ENCODE measurements around the gene MAML2. TPM values are rescaled to one million over a fixed set of nuclear protein-coding genes. Genes with fewer than 3 reads are reported as not detected.

The MAML2 gene
- total and polyA plus RNA-seq, 10 donors, result 2.7 to 43.4 (median 27.2) TPM

DNA sequence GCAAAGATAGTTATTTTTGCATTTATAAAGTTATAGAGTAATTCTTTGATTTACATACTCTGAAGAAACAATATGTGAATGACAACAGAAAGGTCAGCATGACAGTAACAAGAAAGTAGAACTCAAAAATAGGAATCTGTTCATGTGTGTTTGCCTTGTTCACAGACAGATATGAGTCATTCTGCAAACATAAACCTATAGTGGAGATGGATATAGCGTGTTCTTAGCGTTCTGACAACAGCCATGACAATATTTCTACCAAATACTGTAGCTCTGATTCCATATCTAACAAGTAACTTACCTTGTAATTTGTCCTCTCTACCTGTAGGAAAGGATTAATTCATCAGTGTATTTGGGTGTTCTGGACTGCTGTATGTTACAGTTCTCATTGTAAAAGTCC is 210.6 kb downstream of the MAML2 start:
- 92 to 98% (median 93%) methylated on average over 2 of the region's 2 CpGs for WGBS, 5 donors
- intact Hi-C loops (cut with DNase I; ENCODE audit: low total_unique reads), result no loop called here
- H3K27me3 ChIP-seq (replicated peaks in 1 of 7), result no peaks in the 10 kb centered on the region
- TF ChIP-seq, protein P1, sequence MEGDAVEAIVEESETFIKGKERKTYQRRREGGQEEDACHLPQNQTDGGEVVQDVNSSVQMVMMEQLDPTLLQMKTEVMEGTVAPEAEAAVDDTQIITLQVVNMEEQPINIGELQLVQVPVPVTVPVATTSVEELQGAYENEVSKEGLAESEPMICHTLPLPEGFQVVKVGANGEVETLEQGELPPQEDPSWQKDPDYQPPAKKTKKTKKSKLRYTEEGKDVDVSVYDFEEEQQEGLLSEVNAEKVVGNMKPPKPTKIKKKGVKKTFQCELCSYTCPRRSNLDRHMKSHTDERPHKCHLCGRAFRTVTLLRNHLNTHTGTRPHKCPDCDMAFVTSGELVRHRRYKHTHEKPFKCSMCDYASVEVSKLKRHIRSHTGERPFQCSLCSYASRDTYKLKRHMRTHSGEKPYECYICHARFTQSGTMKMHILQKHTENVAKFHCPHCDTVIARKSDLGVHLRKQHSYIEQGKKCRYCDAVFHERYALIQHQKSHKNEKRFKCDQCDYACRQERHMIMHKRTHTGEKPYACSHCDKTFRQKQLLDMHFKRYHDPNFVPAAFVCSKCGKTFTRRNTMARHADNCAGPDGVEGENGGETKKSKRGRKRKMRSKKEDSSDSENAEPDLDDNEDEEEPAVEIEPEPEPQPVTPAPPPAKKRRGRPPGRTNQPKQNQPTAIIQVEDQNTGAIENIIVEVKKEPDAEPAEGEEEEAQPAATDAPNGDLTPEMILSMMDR (IDR thresholded peaks at IDR 0.05 in 8 of 11, conservative IDR thresholded peaks at IDR 0.05 in 3 of 11), result no peak
- TF ChIP-seq POLR2AphosphoS5 (IDR thresholded peaks at IDR 0.05) (no peak), POLR2A (IDR thresholded peaks at IDR 0.05) (no peak)
- H3K9me3 ChIP-seq, result no peaks in the 10 kb centered on the region
- H3K4me1 ChIP-seq, result peaks cover 10 to 39% (median 28%) of the 10 kb centered on the region in 6 donors
- no peaks in the 10 kb centered on the region for H3K36me3 ChIP-seq
- DNase-seq, result no peak
- H3K27ac ChIP-seq, result no peak overlapping the region
- no peak overlapping the region for H3K4me3 ChIP-seq

DNA sequence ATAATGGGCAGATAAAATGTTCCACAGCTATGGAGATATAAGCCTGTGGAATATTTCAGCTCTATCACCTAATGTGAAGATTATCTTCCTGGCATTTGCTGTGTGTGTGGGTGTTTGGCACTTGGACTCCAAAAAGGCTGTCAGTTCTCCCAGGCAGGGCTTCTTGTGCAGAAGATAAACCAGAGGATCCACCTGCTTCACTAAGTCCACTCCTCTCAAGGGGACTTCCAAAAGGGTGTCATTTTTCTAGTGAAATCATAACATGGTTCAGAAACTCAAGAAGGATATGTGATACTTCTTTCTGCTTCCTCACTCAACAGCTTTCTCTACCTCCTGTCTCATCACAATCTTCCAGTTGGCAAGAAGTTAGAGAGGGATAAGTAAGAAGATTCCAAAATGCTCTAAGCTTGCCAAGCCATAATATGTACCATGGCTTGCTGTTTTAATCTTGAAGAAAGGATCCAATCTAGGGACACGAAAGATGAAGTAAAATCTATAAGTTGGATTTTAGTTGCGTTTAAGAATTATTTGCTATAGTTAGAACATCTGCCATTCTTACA is 212.9 kb downstream of the MAML2 start:
- Histone ChIP-seq H3K36me3 (no peaks in the 10 kb centered on the region), H3K4me1 (peaks cover 0 to 20% (median 13%) of the 10 kb centered on the region in 6 donors), H3K27ac (no peak overlapping the region), H3K4me3 (no peak overlapping the region), H3K9me3 (no peaks in the 10 kb centered on the region), H3K27me3 (replicated peaks in 1 of 7) (no peaks in the 10 kb centered on the region)
- intact Hi-C loops (cut with DNase I; ENCODE audit: low total_unique reads), result no loop called here
- no peak for DNase-seq
- TF ChIP-seq, protein P1 (IDR thresholded peaks at IDR 0.05 in 8 of 11, conservative IDR thresholded peaks at IDR 0.05 in 3 of 11), result no peak
- TF ChIP-seq POLR2AphosphoS5 (IDR thresholded peaks at IDR 0.05), result no peak
- no peak for TF ChIP-seq POLR2A (IDR thresholded peaks at IDR 0.05)
- 92 to 99% (median 98%) methylated on average over 2 of the region's 2 CpGs for WGBS, 5 donors

DNA sequence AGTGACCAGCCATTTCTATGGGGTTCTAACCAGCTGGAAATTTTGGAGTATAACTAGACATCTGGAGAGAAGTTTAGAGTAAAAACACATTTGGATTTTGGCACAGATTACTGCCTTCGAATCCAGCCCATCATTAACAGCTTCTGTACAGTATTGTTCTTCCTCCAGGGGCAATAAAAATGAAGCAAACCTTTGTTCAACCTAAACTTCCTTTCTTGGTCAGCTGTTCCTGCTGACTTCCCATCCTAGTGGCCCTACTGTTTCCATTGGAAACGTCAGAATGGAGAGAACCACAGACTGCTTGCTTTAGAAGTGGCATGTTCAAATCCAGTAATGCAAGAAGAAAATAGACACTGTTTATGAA is 215.4 kb downstream of the MAML2 start:
- Histone ChIP-seq H3K27me3 (replicated peaks in 1 of 7) (no peaks in the 10 kb centered on the region), H3K27ac (no peak overlapping the region), H3K9me3 (no peaks in the 10 kb centered on the region), H3K36me3 (no peaks in the 10 kb centered on the region), H3K4me1 (peaks cover 0 to 27% (median 0%) of the 10 kb centered on the region in 6 donors), H3K4me3 (no peak overlapping the region)
- intact Hi-C loops (cut with DNase I; ENCODE audit: low total_unique reads), result no loop called here
- WGBS, 5 donors, result 25 to 51% (median 44%) methylated on average over 2 of the region's 2 CpGs
- DNase-seq, result no peak
- TF ChIP-seq POLR2A (IDR thresholded peaks at IDR 0.05), result no peak
- TF ChIP-seq POLR2AphosphoS5 (IDR thresholded peaks at IDR 0.05), result no peak
- TF ChIP-seq, protein P1 (IDR thresholded peaks at IDR 0.05 in 8 of 11, conservative IDR thresholded peaks at IDR 0.05 in 3 of 11), result no peak

DNA sequence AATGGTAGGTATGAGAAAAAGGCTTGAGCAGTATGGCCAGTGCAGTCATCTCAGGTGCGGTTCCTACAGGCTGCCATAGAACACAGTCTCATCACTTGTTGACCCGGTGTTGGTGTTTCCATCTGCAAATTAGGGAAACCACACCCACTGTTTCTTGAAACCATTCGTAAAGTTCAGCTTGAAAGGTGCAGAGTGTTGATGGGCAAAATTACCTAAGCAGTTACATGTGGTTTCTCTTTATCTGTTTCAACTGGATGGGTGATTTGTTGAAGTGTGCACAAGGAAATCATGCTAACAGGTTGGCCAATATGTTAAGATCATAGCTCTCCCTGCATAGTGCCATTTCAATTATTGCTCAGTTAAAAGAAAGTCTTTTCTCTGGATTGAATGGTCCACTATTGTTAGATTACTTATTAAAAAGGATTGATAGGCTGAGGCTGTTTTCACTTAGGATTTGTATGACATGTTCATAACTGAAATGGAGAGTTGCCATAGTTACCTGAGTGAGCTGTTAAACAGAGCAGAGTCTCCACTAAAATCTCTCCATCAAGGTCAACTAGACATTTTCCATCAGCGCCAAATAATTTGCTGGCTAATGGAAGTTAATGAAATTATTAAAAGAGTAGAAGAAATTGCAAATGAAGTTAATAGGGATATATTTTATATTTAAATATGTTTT is 215.9 kb downstream of the MAML2 start:
- TF ChIP-seq POLR2A (IDR thresholded peaks at IDR 0.05) (no peak), POLR2AphosphoS5 (IDR thresholded peaks at IDR 0.05) (no peak)
- TF ChIP-seq, protein P1 (IDR thresholded peaks at IDR 0.05 in 8 of 11, conservative IDR thresholded peaks at IDR 0.05 in 3 of 11), result no peak
- Histone ChIP-seq H3K4me3 (no peak overlapping the region), H3K27me3 (replicated peaks in 1 of 7) (no peaks in the 10 kb centered on the region), H3K36me3 (no peaks in the 10 kb centered on the region), H3K4me1 (peaks cover 0 to 27% (median 0%) of the 10 kb centered on the region in 6 donors), H3K27ac (no peak overlapping the region), H3K9me3 (no peaks in the 10 kb centered on the region)
- intact Hi-C loops (cut with DNase I; ENCODE audit: low total_unique reads), result no loop called here
- no peak for DNase-seq
- 62 to 83% (median 72%) methylated on average over 4 of the region's 4 CpGs for WGBS, 5 donors

Measured in spleen (tissue), 11 donors.